Measurements from ENCODE around the gene TSPAN12.
"Not testable (repeated sequence)": the region's sequence is repeated elsewhere in the genome, so short reads cannot be mapped to it uniquely, and the experiment has no call there.

The TSPAN12 gene, protein sequence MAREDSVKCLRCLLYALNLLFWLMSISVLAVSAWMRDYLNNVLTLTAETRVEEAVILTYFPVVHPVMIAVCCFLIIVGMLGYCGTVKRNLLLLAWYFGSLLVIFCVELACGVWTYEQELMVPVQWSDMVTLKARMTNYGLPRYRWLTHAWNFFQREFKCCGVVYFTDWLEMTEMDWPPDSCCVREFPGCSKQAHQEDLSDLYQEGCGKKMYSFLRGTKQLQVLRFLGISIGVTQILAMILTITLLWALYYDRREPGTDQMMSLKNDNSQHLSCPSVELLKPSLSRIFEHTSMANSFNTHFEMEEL

DNA sequence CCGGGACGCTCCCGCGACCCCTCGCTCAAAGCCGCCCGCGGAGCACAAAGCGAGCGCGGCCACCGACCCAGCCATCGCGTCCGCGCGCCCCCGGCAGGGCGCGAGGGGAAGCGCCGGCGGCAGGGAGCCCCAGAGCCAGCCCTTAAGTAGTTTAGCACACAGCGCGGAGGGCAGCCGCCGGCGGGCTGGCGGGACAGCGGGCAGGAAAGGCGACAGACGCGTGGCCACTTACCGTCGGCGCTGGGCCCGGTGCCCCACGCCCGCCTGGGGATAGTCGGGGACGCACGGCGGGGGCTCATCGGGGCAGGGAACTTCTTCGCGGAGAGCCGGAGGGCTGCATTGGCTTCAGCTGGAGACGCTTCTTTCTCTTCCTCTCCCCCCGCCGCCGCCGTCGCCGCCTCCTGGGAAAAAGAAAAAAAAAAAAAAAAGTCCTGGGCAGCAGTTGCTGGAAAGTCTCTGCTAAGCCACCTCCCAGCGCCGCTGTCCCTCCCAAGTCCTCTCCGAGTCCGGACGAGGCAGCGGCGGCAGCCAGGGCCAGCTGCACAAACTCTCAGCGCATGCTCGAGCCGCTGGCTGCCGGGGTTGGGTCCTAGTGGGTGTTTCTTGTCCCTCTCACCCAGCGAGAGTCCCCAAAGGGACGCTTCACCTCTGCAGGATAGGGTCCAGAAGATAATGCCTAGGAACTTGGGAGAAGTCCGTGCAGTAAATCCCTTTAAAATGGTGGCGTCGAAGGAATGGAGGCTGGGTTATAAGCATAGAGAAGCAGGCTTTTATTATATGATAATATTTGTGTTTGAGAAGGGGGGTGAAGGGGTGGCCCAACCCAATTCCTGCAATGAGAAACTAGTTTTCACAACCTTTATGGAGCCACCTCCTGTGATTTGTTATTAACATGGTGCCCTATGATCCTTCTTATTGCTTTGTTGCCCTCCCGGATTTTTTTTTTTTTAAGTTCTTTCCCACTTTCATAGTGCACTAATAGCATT is at the start of gene TSPAN12:
Gene TSPAN12, minus strand, starts transcription at position 557 of the 986 bp plus-strand sequence. CDS start 1,381 bp downstream, outside the sequence.
- DNase-seq (ENCODE audit: low spot score): peak; percentile 93

DNA sequence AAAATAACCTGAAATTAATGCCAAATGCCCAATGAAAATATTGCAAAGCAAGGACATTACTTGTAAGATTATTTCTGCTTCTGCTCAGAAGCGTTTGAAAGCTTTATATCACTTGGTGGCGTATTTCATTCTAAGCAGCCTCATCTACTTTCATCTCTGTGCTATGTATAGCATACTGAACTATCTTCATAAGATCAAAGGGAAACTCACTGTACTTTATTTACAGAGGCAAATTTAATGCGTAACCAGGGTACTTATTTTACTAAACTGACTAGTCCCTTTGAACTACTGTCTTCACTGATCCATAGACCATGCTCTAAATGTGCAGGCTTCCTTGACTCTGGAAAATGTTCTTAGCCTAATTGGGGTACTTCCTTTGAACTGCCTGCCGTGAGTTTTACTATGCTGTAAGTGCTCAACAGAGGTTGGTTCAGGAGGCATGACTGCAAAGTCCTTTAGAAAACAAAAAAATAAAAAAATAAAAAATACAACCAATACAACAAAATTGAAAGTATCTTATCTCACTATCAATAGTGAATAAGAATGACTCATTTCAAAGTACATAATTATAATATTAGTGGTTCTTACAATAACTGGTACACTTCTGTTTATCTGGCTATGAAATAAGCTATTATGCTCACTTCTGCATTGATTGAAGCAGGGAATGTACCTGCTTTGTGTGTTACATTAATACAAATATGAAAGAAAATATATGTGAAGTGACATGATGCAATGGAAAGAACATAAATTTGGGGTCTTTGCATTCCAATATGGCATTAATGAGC is 41.0 kb upstream of the TSPAN12 start:
- no peak for DNase-seq (ENCODE audit: low spot score)

DNA sequence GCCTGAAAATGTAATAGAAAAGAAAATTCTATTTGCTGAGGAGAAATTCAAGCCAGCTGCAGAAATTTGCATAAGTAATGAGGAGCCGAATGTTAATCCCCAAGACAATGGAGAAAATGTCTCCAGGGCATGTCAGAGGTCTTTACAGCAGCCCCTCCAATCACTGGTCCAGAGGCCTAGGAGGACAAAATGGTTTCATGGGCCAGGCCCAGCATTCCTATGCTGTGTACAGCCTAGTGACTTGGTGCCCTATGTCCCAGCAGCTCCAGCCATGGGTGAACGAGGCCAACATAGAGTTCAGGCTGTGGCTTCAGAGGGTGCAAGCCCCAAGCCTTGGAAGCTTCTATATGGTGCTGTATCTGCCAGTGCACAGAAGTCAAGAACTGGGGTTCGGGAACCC is 37.3 kb upstream of the TSPAN12 start:
- not testable (repeated sequence) for DNase-seq (ENCODE audit: low spot score)

DNA sequence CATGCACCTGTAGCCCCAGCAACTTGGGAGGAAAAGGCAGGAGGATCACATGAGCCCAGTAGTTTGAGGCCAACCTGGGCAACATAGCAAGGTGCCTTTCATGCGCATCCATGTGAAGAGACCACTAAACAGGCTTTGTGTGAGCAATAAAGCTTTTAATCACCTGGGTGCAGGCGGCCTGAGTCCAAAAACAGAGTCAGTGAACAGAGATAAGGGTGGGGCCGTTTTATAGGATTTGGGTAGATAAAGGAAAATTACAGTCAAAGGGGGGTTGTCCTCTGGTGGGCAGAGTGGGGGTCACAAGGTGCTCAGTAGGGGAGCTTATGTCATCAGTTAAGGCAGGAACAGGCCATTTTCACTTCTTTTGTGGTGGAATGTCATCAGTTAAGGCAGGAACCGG is 27.7 kb upstream of the TSPAN12 start:
- not testable (repeated sequence) for DNase-seq (ENCODE audit: low spot score)

DNA sequence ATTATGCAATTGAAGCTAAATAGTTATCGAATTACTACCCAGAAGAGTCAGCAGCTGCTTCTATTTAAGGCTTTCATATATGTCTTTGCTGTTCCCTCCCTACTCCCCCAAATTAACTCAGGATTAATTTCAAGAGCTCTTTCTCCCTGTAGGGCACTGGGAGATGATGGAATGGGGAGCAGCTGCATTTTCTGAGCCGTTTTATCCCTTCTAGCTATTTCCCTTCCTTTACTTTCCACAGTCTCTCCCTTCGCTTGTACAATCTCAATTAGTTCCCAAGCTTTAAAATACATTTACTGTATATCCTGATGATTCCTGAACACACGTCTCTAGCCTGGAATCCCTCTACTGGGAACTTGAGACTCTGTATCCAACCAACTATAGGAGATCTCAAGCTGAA is 19.8 kb upstream of the TSPAN12 start:
- DNase-seq (ENCODE audit: low spot score): no peak

DNA sequence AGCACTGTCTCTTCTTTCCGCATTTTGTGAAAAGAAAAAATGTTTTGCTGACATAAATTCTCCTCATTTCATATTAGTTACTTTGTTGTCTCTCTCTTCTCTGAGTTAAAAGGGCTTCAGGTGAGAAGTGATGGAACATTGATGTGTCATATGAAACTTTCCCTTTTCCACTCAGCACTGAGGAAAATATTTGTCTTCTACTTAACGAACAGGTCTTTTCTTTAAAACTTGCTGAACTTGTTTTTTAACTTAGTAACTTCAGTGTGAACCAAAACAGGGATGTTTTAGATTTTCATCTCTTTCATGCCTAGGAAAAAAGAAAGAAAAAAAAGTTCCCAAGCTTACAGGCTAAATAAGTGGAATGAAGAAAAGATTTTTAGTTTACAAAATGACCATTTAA is 19.0 kb upstream of the TSPAN12 start:
- DNase-seq (ENCODE audit: low spot score): no peak

DNA sequence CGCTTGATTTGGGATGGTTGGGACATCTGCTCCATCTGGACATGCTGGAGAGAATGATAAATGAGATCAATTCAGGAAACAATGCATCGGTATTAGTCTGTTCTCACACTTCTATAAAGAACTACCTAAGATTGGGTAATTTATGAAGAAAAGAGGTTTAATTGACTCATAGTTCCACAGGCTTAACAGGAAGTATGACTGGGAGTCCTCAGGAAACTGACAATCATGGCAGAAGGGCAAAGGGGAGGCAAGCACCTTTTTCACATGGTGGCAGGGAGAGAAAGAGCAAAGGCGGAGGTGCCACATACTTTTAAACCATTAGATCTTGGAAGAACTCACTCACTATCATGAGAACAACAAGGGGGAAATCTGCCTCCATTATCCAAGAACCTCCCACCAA is 16.8 kb upstream of the TSPAN12 start:
- DNase-seq (ENCODE audit: low spot score): no peak

DNA sequence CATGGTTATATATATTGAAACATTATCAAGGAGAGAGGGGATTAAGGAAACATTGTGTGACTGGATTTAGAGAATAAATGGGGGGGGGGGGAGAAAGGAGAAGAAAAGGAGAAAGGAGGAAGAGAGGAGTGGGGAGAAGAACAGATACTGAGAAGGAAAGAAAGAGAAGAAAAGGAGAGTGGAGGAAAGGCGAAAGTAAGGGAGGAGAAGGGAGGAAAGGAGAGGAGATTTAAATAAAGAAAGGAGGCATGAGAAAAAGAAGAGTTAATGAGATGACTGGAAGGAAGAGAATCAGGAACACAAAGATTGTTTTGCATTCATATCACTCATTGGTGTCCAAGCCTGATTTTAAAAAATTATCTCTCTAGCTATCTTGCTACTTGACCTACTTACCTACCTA is 16.1 kb upstream of the TSPAN12 start:
- DNase-seq (ENCODE audit: low spot score): no peak

DNA sequence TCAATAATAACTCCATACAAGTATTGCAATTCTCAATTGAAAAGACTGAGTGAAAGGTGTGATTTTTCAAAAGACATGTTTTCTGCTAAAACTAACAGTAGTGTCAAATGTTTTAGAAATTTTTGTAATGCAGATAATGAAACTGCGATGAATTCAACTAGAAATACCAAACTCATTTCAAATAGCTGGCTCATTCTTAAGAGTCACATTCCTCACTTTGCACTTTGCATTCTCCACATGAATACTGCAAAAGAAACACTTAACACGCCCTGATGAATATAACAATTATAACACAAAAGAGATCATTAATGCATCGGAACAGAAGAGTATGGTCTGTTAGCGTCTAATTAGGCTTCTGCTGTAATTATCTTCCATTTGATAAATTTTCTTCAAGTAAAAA is 15.5 kb upstream of the TSPAN12 start:
- no peak for DNase-seq (ENCODE audit: low spot score)

DNA sequence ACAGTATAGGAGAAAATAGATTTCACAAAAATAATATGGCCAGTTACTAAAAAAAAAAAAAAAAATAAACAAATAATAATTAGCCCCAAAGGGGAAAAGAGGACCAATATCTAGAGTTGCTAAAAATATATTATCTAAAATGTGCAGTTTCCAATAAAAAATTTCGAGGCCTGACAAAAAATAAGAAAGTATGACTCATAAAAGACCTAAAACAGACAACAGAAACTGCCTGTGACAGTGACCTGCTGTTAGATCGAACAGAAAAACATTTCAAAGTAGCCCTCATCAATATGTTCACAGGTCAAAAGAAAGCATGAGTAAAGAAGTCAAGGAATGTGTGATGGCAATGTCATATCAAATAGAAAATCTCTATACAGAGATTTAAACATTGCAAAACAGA is 11.8 kb upstream of the TSPAN12 start:
- DNase-seq (ENCODE audit: low spot score): no peak

DNA sequence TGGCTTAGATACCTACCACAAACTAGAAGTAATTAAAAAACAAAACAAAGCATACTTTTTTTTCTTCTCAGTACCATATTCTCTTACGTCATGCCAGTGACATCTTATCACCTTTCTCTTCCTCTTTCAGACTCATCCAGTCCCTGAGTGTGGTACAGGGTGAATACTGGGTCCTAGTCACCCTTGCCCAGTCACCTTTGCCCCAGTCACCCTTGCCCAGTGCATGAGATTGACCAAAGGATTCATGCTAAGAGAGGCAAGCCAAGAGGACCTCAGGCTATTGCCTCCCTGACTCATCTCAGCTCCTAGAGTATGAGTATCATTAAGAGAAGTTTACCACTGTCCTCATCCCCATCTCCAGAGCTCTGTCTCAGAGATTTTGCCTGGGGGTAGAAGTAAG is 10.0 kb upstream of the TSPAN12 start:
- DNase-seq (ENCODE audit: low spot score): no peak

DNA sequence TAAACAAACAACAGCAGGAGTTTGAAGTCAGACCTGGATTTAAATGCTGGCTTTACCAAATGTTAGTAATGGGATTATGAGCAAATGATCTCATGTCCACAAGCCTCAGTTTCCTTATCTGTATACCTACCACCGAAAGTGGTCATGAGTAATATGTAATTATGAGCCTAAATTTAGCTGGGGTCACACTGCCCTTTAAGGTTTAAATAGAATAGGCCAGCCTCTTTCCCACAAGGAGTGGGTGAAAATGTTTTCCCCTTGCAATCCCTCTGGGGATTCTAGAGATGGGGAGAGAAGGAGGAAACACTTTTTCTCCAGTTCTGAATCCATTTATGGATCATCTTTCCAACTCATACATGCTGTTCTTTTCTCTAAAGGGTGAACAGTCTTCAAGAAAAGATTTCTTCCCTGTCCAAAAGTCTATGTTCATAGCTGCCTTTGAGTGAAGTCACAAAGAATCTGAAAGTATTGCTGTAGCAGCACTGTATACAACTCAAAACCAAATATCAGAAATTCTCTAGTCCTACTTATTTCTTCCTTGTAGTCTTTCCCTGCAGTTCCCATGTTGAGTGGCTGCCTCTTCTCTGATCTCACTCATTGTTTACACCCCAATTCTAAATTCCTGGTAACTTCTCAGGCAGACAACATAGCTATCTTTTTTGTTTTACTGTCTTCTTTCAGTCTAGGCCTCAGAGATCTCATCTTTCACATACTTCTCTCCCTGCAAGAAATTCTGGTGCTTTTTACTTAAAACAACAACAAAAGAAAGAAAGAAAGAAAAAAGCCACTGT is 7.4 kb upstream of the TSPAN12 start:
- DNase-seq (ENCODE audit: low spot score): no peak

DNA sequence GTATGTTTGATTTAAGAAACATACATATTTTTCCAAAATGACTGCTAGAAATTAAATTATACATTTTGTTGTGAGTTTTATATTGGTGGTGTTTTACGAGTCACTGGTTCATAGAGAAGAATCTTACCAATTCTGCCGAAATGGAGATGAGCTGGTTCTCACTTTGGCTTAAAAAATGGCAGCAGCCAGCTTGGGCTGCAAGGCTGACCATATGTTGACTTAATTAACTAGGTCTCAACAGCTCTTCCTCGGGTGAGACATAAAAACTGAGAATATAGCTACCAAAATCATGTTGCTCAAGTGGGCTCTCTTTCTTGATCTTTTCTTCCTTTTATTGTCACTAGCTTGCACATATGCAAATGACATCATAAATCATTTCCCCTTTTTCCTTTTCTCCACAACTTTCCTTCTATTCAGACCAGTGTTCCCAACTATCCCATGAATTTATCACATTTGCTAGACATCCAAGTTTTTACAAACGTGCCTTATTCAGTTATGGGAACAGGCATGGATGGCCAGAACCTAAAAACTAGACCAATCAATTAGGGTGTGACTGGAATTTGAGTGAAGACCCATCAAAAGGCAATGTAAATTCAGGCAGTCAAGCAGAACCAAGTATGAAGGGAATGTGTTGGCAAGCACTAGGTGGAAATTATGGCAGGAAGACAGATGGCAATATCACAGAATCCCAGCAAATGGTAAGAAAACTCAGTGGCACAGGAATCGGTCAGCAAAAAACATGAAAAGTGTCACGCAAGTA is 6.4 kb upstream of the TSPAN12 start:
- no peak for DNase-seq (ENCODE audit: low spot score)

DNA sequence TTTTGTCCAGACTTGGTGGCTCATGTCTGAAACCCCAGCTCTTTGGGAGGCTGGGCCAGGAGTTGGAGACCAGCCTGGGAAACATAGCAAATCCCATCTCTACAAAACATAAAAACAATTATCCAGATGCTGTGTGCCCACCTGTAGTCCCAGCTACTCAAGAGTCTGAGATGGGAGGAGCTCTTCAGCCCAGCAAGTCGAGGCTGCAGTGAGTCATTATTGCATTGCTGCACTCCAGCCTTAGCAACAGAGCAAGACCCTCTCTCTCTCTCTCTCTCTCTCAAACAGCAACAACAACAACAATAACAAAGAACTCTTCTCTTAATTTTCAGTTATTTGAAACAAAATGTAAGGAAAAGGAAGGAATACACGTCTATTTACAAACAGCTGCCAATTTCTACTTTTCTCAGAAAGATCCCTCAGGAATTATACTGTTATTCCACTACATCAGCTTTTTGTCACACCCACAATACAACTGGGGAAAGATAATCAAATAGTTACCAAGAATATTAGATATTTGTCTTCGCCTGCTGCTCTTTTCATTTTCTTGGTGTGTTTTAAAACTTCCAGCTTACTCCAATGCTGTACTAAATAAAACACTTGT is 5.1 kb upstream of the TSPAN12 start:
- no peak for DNase-seq (ENCODE audit: low spot score)

DNA sequence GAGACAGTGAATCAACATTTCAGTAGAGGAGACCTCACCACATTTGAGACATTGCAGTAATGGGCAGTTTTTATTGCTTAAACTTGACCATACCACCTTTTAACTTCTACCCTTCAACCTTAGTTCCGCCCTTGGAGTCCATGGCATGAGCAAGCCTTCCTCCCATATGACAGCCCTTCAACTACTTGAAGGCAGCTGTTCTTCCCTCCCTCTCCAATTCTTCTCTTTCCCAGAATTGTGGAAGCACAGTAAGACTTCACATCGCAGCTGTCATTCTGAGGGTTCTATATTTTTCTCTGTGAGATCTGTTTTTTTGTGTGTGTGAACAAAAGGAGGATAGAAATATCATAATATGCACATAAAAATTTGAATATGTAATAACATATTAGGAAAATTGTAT is 2.2 kb upstream of the TSPAN12 start:
- DNase-seq (ENCODE audit: low spot score): no peak

DNA sequence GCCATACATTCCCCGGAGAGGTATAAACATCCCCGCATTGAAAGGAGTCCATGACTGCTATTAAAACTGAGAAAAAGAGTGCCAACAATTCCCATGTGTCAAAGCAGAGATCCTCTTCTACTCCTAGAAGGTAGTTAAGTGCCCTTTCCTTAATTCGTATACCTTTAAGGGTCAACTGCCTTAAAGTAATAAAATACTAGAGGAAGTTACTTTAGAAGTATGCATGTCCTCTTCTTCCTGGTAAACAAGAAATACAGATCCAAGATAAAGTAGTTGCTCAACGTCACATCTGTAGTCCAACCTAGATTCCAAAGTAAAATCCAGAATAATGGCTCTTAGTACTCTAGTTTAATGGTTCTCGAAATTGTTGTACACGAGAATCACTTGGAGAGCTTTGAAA is 1.5 kb upstream of the TSPAN12 start:
- DNase-seq (ENCODE audit: low spot score): no peak

DNA sequence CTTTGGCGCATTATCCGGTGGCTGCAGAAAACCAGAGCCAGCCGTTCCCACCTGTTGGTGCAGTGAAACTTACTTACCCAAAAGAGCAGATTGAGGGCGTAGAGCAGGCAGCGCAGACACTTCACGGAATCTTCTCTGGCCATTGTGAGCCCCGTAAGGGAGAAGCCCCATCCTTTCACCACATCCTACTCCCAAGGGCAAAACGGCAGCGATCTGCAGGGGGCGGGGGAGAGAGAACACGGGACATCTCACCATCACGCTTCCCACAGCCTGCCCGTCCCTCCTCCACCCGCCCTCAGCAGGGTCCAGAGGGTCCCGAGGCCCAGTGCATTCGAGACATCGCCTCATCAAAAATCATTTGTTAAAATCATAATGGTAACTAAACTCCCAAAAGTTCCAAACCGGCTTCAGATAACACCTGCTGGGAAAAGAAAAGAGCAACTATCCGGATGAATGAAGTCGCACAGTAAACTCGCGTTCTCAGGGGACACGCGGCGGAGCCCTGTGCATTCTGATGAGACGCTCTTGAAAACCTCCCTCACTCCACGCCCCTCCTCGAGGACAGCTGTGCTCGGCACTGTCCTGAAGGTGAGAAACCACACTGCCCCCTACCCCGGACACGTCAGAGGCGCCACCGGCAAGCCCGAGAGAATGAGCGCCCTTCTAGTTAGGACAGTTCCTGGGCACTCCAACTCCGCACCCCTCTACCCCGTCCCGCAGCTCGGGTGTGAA is 1.2 kb downstream of the TSPAN12 start:
- peak; percentile 52 for DNase-seq (ENCODE audit: low spot score)

DNA sequence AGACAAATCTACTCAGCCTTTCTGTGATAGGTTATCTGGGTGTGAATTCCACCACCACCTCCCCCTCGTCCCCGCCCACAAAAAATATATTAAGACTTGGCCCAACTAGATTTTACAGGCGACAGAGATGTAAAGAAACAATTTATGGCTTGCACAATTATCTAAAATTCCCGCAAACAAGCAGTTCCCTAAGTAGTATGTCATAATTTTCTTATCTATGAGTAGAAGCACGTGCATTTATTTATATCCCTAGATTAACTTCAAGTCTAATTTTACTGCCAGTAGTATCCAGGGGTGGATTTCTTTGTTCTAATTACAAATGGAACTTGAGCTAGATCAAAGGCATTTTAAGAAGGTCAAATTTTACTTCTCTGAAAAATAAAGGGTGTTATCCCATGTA is 1.7 kb downstream of the TSPAN12 start:
- DNase-seq (ENCODE audit: low spot score): no peak

DNA sequence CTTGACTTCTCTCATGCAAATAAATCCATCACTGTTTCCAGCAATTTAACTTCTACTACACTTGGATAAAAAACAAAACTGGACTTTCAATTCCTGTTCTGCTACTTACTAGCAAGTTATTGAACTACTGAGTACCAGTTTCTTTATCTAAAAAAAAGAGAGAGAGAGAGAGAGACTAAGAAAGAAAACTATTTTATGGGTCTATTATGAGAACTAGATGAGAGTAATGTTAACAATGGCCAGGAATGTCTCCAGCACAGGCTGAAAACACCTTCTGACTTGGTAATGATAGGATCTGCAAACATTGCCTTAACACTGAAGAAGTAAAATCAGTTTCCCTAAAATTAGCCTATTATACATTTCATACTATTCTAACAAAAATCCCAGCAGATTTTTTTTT is 5.2 kb downstream of the TSPAN12 start:
- DNase-seq (ENCODE audit: low spot score): no peak

DNA sequence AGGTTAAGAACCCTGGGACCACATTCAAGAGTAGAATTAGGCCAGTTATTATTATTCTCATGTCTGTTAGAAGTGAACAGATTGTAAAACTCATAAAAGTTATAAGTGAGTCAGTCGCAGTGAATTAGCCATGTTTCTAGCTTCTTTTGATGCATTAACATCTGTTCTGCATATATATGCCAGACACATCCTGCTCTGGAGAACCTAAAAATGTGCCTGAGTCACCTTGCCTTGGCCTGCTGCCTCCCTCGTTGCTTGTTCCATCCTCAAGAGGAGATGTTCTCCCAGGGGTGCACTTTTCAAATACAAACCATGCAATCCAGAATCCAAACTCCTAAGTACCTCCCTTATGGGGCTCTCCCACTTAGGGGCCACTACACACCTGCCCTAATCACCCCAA is 14.8 kb downstream of the TSPAN12 start:
- DNase-seq (ENCODE audit: low spot score): no peak
